Stimulated activated memory B cell treated with anti-CD40 and anti-IgM and Interleukin-4, amounts not matched to agents 10 μg/mL and 1 μg/mL and 100 μg/mL, for 72 hours (primary cell): ENCODE data around the gene HLA-DQB2.
A peak's percentile ranks its signal among the peaks of the same experiment; 100 is the strongest.
"Not testable (repeated sequence)": the region's sequence is repeated elsewhere in the genome, so short reads cannot be mapped to it uniquely, and the experiment has no call there.

Source experiments
- ATAC-seq: fragments of 150-1000 bp; cut with Tn5 transposase; 2 replicates; pipeline ENCODE4 v1.10.0; 2021
- H3K27ac Mint-ChIP-seq: one replicate; pipeline ENCODE4 v1.8.0; 2022; ENCODE audit warnings: mild to moderate bottlenecking, mixed read lengths
- H3K27me3 Mint-ChIP-seq: one replicate; pipeline ENCODE4 v1.8.0; 2022; ENCODE audit warnings: mixed read lengths
- H3K36me3 Mint-ChIP-seq: one replicate; pipeline ENCODE4 v1.8.0; 2022; ENCODE audit warnings: mixed read lengths
- H3K4me1 Mint-ChIP-seq: one replicate; pipeline ENCODE4 v1.8.0; 2022; ENCODE audit warnings: mixed read lengths
- H3K4me3 Mint-ChIP-seq: one replicate; pipeline ENCODE4 v1.8.0; 2022; ENCODE audit warnings: mild to moderate bottlenecking, moderate library complexity, mixed read lengths
- H3K9me3 Mint-ChIP-seq: one replicate; pipeline ENCODE4 v1.8.0; 2022; ENCODE audit warnings: mixed read lengths

The HLA-DQB2 gene

DNA sequence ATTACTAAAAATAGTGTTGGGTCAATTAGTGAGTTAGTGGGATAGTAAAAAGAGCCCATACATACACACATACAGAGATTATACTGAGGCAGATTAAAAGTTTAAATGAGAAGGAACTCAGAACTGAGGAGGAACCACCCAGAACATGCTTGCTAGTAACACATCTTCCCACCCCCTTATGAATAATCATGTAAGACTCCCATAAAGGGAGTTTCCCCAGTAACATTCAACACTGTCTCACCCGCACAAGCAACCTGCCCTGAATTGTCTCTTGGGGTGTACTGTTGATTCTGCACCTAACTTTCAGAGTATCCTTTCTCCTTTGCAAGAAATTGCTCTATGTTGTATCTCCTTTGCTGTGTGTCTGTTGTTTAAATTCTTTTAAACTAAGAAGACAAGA, 11.1 kb upstream of the HLA-DQB2 start:
- no peak overlapping the region for H3K27ac Mint-ChIP-seq
- no peaks in the 10 kb centered on the region for H3K36me3 Mint-ChIP-seq
- no peaks in the 10 kb centered on the region for H3K9me3 Mint-ChIP-seq
- H3K4me1 Mint-ChIP-seq: peaks cover 11% of the 10 kb centered on the region
- peak; percentile 54 for ATAC-seq
- H3K4me3 Mint-ChIP-seq: no peak overlapping the region
- no peaks in the 10 kb centered on the region for H3K27me3 Mint-ChIP-seq

DNA sequence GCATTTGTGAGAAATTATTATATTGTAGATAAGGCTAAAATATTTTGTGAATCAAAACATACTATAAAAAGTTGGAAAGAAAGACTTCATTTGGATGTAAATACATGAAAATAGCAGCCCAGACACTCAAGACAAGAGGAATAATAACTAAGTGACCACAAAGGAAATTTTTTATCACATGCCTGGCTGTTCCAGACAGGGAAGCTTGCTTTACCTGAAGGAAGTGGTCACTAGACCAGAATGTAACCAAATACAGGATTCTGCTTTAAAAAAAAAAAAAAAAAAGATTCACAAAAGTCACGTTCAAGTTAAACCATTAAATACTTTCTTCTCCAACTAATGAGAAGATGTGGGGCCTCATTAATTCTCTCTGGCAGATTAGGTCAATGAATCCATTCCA, 9.3 kb upstream of the HLA-DQB2 start:
- Mint-ChIP-seq H3K27me3 (peaks cover 7% of the 10 kb centered on the region), H3K4me3 (no peak overlapping the region), H3K9me3 (no peaks in the 10 kb centered on the region), H3K36me3 (no peaks in the 10 kb centered on the region), H3K27ac (no peak overlapping the region), H3K4me1 (peaks cover 11% of the 10 kb centered on the region)
- no peak for ATAC-seq

- Mint-ChIP-seq H3K27ac (no peak overlapping the region), H3K4me1 (no peaks in the 10 kb centered on the region), H3K4me3 (no peak overlapping the region), H3K27me3 (peaks cover 44% of the 10 kb centered on the region), H3K9me3 (no peaks in the 10 kb centered on the region), H3K36me3 (no peaks in the 10 kb centered on the region)
- no peak for ATAC-seq
Observed at GRCh38 chr6:32764048-32764447, 716 bp upstream of the HLA-DQB2 start.

DNA sequence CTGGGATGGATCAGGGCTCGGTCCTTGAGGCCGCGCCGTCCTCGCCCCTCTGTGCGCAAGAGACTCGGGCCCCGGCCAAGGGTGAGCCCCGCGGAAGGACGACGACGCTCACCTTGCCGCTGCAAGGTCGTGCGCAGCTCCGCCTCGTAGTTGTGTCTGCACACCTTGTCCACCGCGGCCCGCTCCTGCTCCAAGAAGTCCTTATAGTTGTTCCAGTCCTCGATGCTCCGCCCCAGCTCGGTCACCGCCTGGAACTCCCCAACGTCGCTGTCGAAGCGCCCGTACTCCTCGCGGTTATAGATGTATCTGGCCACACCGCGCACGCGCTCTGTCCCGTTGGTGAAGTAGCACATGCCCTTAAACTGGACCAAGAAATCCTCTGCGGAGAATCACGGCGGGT, 1.8 kb downstream of the HLA-DQB2 start:
- Mint-ChIP-seq H3K4me3 (peak overlapping the region; percentile 65), H3K27me3 (peaks cover 26% of the 10 kb centered on the region), H3K9me3 (no peaks in the 10 kb centered on the region), H3K4me1 (no peaks in the 10 kb centered on the region), H3K27ac (no peak overlapping the region), H3K36me3 (no peaks in the 10 kb centered on the region)
- no peak for ATAC-seq

DNA sequence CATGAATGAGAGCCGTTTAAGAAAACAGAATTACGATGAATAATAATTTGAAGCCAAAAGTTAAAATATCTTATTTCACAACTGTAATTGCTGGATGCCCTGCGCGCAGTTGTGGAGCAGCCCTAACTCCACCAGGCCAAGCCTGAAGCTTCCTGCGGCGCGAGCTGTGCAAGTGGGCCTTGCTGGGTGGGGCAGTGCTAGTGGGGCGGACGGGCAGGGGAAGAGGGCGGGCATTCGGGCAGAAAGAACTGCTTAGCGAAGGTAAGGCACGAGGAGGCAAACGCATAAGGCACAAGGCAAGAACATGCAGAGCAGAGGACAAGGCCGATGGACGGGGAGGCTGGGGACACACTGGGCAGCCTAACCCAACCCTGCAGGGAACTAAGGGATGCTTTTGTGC, 2.3 kb downstream of the HLA-DQB2 start:
- H3K36me3 Mint-ChIP-seq: no peaks in the 10 kb centered on the region
- H3K27me3 Mint-ChIP-seq: peaks cover 21% of the 10 kb centered on the region
- no peak overlapping the region for H3K27ac Mint-ChIP-seq
- ATAC-seq: peak; percentile 66
- no peaks in the 10 kb centered on the region for H3K4me1 Mint-ChIP-seq
- H3K4me3 Mint-ChIP-seq: peak overlapping the region; percentile 57
- H3K9me3 Mint-ChIP-seq: no peaks in the 10 kb centered on the region

- Mint-ChIP-seq H3K27ac (no peak overlapping the region), H3K9me3 (no peaks in the 10 kb centered on the region), H3K36me3 (no peaks in the 10 kb centered on the region), H3K4me1 (no peaks in the 10 kb centered on the region), H3K27me3 (peaks cover 19% of the 10 kb centered on the region), H3K4me3 (no peak overlapping the region)
- no peak for ATAC-seq
Observed at GRCh38 chr6:32759669-32760068, 3.7 kb downstream of the HLA-DQB2 start.

- no peaks in the 10 kb centered on the region for H3K9me3 Mint-ChIP-seq
- no peak for ATAC-seq
- H3K4me3 Mint-ChIP-seq: no peak overlapping the region
- no peaks in the 10 kb centered on the region for H3K4me1 Mint-ChIP-seq
- H3K36me3 Mint-ChIP-seq: no peaks in the 10 kb centered on the region
- H3K27ac Mint-ChIP-seq: no peak overlapping the region
- peaks cover 13% of the 10 kb centered on the region for H3K27me3 Mint-ChIP-seq
Observed at GRCh38 chr6:32752580-32752979, 10.8 kb downstream of the HLA-DQB2 start.

DNA sequence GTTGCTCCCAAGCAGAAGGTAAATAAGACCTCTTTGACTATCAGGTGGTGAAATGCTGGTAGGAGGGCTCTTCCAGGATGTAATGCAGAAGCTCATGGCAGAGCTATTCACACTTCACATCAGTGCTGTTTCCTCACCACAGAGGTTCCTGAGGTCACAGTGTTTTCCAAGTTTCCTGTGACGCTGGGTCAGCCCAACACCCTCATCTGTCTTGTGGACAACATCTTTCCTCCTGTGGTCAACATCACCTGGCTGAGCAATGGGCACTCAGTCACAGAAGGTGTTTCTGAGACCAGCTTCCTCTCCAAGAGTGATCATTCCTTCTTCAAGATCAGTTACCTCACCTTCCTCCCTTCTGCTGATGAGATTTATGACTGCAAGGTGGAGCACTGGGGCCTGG, 17.7 kb downstream of the HLA-DQB2 start:
- H3K27ac Mint-ChIP-seq, ATAC-seq, H3K4me3 Mint-ChIP-seq, H3K36me3 Mint-ChIP-seq, H3K9me3 Mint-ChIP-seq, H3K4me1 Mint-ChIP-seq: not testable (repeated sequence)
- peaks cover 37% of the 10 kb centered on the region for H3K27me3 Mint-ChIP-seq

DNA sequence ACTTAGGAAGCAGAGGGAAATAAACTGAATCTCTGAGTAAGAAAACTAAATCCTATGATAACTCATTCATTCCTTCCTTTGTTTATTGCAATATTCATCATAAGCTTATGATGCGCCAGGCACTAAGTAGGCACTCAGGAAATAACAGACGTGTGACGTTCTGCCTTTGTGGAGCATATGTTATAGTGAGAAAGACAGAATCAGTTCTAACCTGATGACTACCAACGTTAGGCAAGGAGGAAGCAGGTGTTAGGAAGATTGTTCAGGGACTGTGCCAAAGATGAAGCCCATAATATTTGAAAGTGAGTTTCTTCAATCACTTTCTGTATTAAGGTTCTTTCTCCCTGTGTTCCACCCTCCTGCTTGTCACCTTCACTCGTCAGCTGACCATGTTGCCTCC, 18.6 kb downstream of the HLA-DQB2 start:
- Mint-ChIP-seq H3K4me1 (no peaks in the 10 kb centered on the region), H3K27me3 (peaks cover 37% of the 10 kb centered on the region), H3K4me3 (no peak overlapping the region), H3K36me3 (no peaks in the 10 kb centered on the region), H3K27ac (no peak overlapping the region), H3K9me3 (no peaks in the 10 kb centered on the region)
- ATAC-seq: no peak

DNA sequence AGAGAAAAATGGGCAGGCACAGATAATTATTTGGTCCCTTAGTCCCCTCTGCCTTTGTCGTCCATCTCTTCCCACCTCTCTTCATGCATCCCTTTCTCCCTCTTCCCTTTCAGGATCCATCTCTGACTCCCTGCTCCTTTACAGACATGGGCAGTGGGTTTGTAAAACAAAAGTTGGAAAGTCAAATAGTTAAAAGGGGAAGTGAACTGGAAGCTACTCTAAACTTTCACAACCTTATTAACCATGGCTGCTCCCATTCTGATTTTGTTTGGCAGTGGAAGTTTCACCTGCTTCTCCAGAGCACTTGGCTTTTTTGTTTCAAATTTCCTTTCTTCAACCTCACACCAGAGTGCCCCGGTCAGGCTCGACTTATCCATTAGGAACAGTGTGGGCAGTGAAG, 21.0 kb downstream of the HLA-DQB2 start:
- H3K27ac Mint-ChIP-seq: no peak overlapping the region
- H3K4me1 Mint-ChIP-seq: no peaks in the 10 kb centered on the region
- H3K4me3 Mint-ChIP-seq: peak overlapping the region; percentile 5
- no peaks in the 10 kb centered on the region for H3K36me3 Mint-ChIP-seq
- no peak for ATAC-seq
- H3K27me3 Mint-ChIP-seq: peaks cover 21% of the 10 kb centered on the region
- H3K9me3 Mint-ChIP-seq: no peaks in the 10 kb centered on the region

DNA sequence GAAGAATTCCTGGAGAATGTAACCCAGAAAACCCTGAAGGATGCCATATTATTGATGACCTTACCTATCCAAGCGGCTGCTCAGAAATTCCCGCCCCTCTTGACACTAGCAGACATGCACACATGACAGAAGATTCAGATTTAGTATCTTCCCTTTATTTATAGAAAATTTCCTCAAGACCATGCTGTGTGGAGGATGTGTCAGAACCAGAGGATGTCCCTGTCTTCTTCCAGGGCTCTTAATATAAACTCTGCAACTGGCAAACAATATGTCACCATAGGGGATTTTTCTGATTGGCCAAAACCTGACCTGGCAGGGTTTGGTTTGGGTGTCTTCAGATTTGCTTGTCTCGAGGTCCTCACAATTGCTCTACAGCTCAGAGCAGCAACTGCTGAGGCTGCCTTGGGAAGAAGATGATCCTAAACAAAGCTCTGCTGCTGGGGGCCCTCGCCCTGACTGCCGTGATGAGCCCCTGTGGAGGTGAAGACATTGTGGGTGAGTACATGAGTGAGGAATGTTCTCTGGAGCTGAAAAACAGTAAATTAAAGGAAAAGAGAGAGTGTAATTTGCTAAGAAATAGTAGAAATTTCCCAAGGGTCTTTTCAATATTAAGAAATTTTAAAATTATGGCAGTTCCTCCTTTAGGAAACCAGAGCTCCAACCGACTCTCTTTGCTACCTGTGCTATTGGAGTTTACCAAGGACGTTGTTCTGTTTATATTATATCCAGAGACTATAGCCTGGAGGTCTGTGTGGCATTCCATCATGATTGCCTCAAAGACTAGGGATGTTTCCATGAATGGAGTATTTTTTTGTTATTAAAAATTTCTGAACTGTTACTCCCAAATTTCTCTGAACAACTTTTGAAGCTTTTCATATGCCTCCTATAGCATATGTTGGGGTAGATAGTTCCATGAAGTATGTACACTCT, 22.0 kb downstream of the HLA-DQB2 start, which contains the start of gene HLA-DQA2:
HLA-DQA2 (plus strand) TSS at position 361 of the 930 bp plus-strand sequence; CDS start at position 414, 53 bp downstream.
- Mint-ChIP-seq H3K27ac (no peak within 1 kb of the TSS), H3K4me1 (no peaks in the 10 kb centered on the region), H3K36me3 (no peaks in the 10 kb centered on the region), H3K4me3 (peak within 1 kb of the TSS; percentile 43), H3K9me3 (no peaks in the 10 kb centered on the region), H3K27me3 (peaks cover 20% of the 10 kb centered on the region)
- ATAC-seq: no peak

GRCh38 chr6:32738126-32738525, 25.2 kb downstream of the HLA-DQB2 start:
- H3K36me3 Mint-ChIP-seq: no peaks in the 10 kb centered on the region
- peaks cover 10% of the 10 kb centered on the region for H3K27me3 Mint-ChIP-seq
- H3K9me3 Mint-ChIP-seq: no peaks in the 10 kb centered on the region
- no peak for ATAC-seq
- no peaks in the 10 kb centered on the region for H3K4me1 Mint-ChIP-seq
- H3K27ac Mint-ChIP-seq: no peak overlapping the region
- H3K4me3 Mint-ChIP-seq: no peak overlapping the region

- Mint-ChIP-seq H3K36me3 (no peaks in the 10 kb centered on the region), H3K27me3 (no peaks in the 10 kb centered on the region), H3K27ac (no peak overlapping the region), H3K4me3 (no peak overlapping the region), H3K4me1 (no peaks in the 10 kb centered on the region), H3K9me3 (peaks cover 6% of the 10 kb centered on the region)
- no peak for ATAC-seq
Observed at GRCh38 chr6:32718879-32719278, 44.5 kb downstream of the HLA-DQB2 start.

DNA sequence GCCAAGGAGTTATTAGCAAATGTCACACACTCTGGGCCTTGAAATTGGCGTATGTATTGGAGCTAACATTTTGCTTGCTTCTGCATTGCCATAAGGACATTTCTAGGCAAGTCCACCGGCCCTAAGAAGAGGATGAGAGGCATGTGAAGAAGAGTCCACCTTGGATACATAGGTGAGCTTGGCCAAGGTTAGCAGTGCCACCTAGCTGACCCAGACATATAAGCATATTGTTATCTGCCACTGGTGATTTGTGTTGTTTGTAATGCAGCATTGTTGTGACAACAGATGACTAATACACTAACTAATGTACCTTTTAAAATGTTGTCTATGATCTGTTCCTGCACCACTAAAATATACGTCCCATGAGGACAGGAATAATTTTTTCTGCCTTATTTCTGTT, 46.9 kb downstream of the HLA-DQB2 start:
- peaks cover 6% of the 10 kb centered on the region for H3K9me3 Mint-ChIP-seq

GRCh38 chr6:32713241-32713640, 50.1 kb downstream of the HLA-DQB2 start:
- H3K36me3 Mint-ChIP-seq: no peaks in the 10 kb centered on the region
- no peak overlapping the region for H3K4me3 Mint-ChIP-seq

More for the DNA sequence above, 46.9 kb downstream of the HLA-DQB2 start:
- no peak for ATAC-seq
- Mint-ChIP-seq H3K27ac (no peak overlapping the region), H3K4me3 (no peak overlapping the region), H3K4me1 (peaks cover 10% of the 10 kb centered on the region), H3K36me3 (no peaks in the 10 kb centered on the region), H3K27me3 (no peaks in the 10 kb centered on the region)

DNA sequence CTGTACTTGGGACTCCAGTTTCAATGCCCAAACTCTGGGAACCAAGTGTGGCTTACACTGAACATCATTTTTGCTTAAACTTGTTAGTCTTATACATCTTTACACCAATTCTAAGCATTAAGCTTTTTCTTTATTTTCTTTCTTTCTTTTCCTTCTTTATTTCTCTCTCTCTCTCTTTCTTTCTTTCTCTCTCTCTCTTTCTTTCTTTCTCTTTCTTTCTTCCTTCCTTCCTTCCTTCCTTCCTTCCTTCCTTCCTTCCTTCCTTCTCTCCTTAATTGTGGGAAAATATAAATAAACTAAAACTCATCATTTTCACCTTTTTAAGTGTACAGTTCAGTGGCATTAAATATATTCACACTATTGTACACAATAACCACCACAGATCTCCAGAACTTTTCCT, 53.7 kb downstream of the HLA-DQB2 start:
- no peak for ATAC-seq
- Mint-ChIP-seq H3K27me3 (no peaks in the 10 kb centered on the region), H3K9me3 (no peaks in the 10 kb centered on the region), H3K36me3 (peaks cover 5% of the 10 kb centered on the region), H3K27ac (no peak overlapping the region), H3K4me3 (no peak overlapping the region), H3K4me1 (peaks cover 10% of the 10 kb centered on the region)

More at GRCh38 chr6:32713241-32713640, 50.1 kb downstream of the HLA-DQB2 start:
- ATAC-seq: no peak
- peaks cover 10% of the 10 kb centered on the region for H3K4me1 Mint-ChIP-seq
- no peak overlapping the region for H3K27ac Mint-ChIP-seq
- H3K27me3 Mint-ChIP-seq: no peaks in the 10 kb centered on the region
- H3K9me3 Mint-ChIP-seq: no peaks in the 10 kb centered on the region
